KMS-11 (cell line): ENCODE measurements around the gene PAK6.

Source experiments
- H2AFZ ChIP-seq: fragments of 200-600 bp; sonication (generic); 2 replicates; pipeline ENCODE4 v1.6.1; 2016; ENCODE audit warnings: antibody characterized with exemption, mixed run types, low read depth
- H3K27ac ChIP-seq: fragments of 200-600 bp; sonication (generic); 2 replicates; pipeline ENCODE4 v1.6.1; 2016; ENCODE audit warnings: mild to moderate bottlenecking, mixed run types
- H3K27me3 ChIP-seq: fragments of 200-600 bp; sonication (generic); 2 replicates; pipeline ENCODE4 v1.6.1; 2017; ENCODE audit warnings: mild to moderate bottlenecking, low read depth, mixed run types, moderate library complexity; ENCODE audit not compliant: insufficient read depth
- H3K36me3 ChIP-seq: fragments of 200-600 bp; sonication (generic); 2 replicates; pipeline ENCODE4 v1.6.1; 2017; ENCODE audit warnings: mild to moderate bottlenecking, mixed run types; ENCODE audit not compliant: insufficient read depth
- H3K4me1 ChIP-seq: fragments of 200-600 bp; sonication (generic); 2 replicates; pipeline ENCODE4 v1.6.1; 2016; ENCODE audit warnings: mild to moderate bottlenecking, low read depth, mixed run types; ENCODE audit not compliant: poor library complexity, severe bottlenecking
- H3K4me2 ChIP-seq: fragments of 200-600 bp; sonication (generic); 2 replicates; pipeline ENCODE4 v1.7.0; 2016; ENCODE audit warnings: mild to moderate bottlenecking, mixed run types
- H3K4me3 ChIP-seq: fragments of 200-600 bp; sonication (generic); IDR thresholded peaks from 2 replicates; pipeline ENCODE4 v1.6.1; 2017; ENCODE audit warnings: low read depth, low read length, mixed read lengths; ENCODE audit not compliant: insufficient read depth
- H3K79me2 ChIP-seq: fragments of 200-600 bp; sonication (generic); 2 replicates; pipeline ENCODE4 v1.6.1; 2016; ENCODE audit warnings: low read depth, mixed run types; ENCODE audit not compliant: insufficient read depth
- H3K9ac ChIP-seq: fragments of 200-600 bp; sonication (generic); 2 replicates; pipeline ENCODE4 v1.6.1; 2016; ENCODE audit warnings: mild to moderate bottlenecking, mixed run types
- H4K20me1 ChIP-seq: fragments of 200-600 bp; sonication (generic); 2 replicates; pipeline ENCODE4 v1.6.1; 2016; ENCODE audit warnings: mild to moderate bottlenecking, mixed run types; ENCODE audit not compliant: insufficient read depth
- TF ChIP-seq, protein P1 (sequence below): fragments of 200-600 bp; sonication (generic); conservative IDR thresholded peaks from 2 replicates; pipeline ENCODE4 v1.6.1; 2017; ENCODE audit warnings: low read depth, mild to moderate bottlenecking, antibody characterized with exemption, low read length, moderate library complexity, mixed read lengths

The PAK6 gene

GRCh38 chr15:40242213-40242599 is 3.3 kb downstream of the PAK6 start:
- Histone ChIP-seq H2AFZ (no peak overlapping the region), H3K79me2 (no peaks in the 10 kb centered on the region), H3K27me3 (no peaks in the 10 kb centered on the region), H4K20me1 (no peaks in the 10 kb centered on the region), H3K4me3 (no peak overlapping the region), H3K27ac (no peak overlapping the region), H3K36me3 (no peaks in the 10 kb centered on the region), H3K4me1 (no peaks in the 10 kb centered on the region), H3K4me2 (no peak overlapping the region), H3K9ac (no peak overlapping the region)
- TF ChIP-seq, protein P1, sequence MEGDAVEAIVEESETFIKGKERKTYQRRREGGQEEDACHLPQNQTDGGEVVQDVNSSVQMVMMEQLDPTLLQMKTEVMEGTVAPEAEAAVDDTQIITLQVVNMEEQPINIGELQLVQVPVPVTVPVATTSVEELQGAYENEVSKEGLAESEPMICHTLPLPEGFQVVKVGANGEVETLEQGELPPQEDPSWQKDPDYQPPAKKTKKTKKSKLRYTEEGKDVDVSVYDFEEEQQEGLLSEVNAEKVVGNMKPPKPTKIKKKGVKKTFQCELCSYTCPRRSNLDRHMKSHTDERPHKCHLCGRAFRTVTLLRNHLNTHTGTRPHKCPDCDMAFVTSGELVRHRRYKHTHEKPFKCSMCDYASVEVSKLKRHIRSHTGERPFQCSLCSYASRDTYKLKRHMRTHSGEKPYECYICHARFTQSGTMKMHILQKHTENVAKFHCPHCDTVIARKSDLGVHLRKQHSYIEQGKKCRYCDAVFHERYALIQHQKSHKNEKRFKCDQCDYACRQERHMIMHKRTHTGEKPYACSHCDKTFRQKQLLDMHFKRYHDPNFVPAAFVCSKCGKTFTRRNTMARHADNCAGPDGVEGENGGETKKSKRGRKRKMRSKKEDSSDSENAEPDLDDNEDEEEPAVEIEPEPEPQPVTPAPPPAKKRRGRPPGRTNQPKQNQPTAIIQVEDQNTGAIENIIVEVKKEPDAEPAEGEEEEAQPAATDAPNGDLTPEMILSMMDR = no peak

DNA sequence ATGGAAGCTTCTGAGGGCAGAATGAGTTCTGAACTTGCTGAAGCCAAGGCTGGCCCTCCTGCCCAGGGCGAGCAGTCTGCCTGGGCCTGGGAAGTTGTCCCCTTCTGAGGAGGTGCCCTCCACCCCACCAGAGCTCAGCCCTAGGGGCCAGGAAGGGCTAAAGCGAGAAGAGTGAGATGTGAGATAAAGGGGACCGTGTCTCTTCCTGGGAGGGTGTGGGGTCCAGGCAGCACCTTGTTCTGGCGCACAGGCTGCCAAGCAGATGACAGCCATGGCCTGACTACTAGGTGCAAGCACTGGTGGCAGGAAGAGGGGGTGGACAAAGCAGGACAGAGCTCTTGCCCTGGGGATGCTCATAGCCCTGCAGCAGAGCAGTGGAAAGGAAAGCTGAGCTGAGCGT is 3.7 kb downstream of the PAK6 start:
- H2AFZ ChIP-seq = no peak overlapping the region
- no peaks in the 10 kb centered on the region for H3K36me3 ChIP-seq
- H3K27me3 ChIP-seq = no peaks in the 10 kb centered on the region
- no peaks in the 10 kb centered on the region for H3K4me1 ChIP-seq
- H3K9ac ChIP-seq = no peak overlapping the region
- H3K4me2 ChIP-seq = no peak overlapping the region
- no peaks in the 10 kb centered on the region for H3K79me2 ChIP-seq
- no peak overlapping the region for H3K27ac ChIP-seq
- no peak overlapping the region for H3K4me3 ChIP-seq
- H4K20me1 ChIP-seq = no peaks in the 10 kb centered on the region
- TF ChIP-seq, protein P1 = no peak

DNA sequence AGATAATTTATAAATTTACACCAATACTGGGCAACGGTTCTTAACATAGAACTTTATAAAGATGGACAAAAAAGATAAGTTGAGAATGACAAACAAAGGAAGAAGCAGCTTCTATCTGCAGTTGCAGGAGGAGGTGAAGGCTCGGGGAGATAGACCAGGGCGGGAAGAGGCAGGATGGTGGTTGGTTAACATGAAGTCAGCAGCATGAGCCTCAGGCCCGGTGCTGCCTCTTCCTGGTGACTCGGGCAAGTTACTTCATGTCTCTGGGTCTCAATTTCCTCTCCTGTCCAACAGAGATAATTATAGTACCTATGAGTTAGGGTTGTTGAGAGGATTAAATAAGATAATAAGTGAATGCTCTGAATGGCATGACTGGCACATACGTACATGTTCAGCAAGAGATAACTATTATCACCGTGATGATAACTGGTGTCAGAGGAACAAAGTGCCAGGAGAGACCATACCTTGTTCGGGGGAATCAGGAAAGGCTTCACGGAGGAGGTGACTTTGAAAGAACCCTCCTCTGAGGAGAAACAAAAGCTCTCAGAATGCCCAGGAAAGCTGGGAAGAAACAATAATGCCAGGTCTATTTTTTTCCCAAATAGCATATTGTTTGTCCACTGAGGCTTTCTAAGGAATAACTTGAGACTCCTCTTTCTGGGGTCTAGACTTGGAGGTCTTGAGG is 4.4 kb downstream of the PAK6 start:
- Histone ChIP-seq H3K27me3 (no peaks in the 10 kb centered on the region), H3K4me2 (no peak overlapping the region), H4K20me1 (no peaks in the 10 kb centered on the region), H2AFZ (no peak overlapping the region), H3K9ac (no peak overlapping the region), H3K4me3 (no peak overlapping the region), H3K79me2 (no peaks in the 10 kb centered on the region), H3K36me3 (no peaks in the 10 kb centered on the region), H3K27ac (no peak overlapping the region), H3K4me1 (no peaks in the 10 kb centered on the region)
- TF ChIP-seq, protein P1 = no peak

GRCh38 chr15:40244961-40245523 is 6.2 kb downstream of the PAK6 start:
- no peaks in the 10 kb centered on the region for H3K27me3 ChIP-seq
- TF ChIP-seq, protein P1 = no peak
- H3K4me2 ChIP-seq = no peak overlapping the region
- no peak overlapping the region for H2AFZ ChIP-seq
- no peak overlapping the region for H3K4me3 ChIP-seq
- no peaks in the 10 kb centered on the region for H3K36me3 ChIP-seq
- no peaks in the 10 kb centered on the region for H4K20me1 ChIP-seq
- no peak overlapping the region for H3K27ac ChIP-seq
- no peaks in the 10 kb centered on the region for H3K79me2 ChIP-seq
- H3K4me1 ChIP-seq = no peaks in the 10 kb centered on the region
- H3K9ac ChIP-seq = no peak overlapping the region
